Fibroblast of skin of left quadriceps (primary cell): Measurements from ENCODE around the gene PTPRC.

Experiments
- DNase-seq, 2 experiments: peaks; one replicate each; pipeline ENCODE4 v3.0.0-alpha.2; 2013; ENCODE audit warnings: low read depth in 2 of 2

Gene PTPRC

GRCh38 chr1:198699167-198700015 lies 60.6 kb downstream of the PTPRC start:
- DNase-seq, result no peak

- DNase-seq, result no peak
Measured at GRCh38 chr1:198700016-198700392, 61.2 kb downstream of the PTPRC start.

- no peak for DNase-seq
Measured at GRCh38 chr1:198700396-198700795, 61.6 kb downstream of the PTPRC start.

GRCh38 chr1:198701250-198701649 lies 62.4 kb downstream of the PTPRC start:
- DNase-seq, result no peak

GRCh38 chr1:198701766-198702539 lies 63.1 kb downstream of the PTPRC start:
- DNase-seq, result no peak

- DNase-seq, result no peak
Measured at GRCh38 chr1:198708761-198709525, 70.1 kb downstream of the PTPRC start.

GRCh38 chr1:198711837-198712236 lies 73.0 kb downstream of the PTPRC start:
- DNase-seq, result no peak

GRCh38 chr1:198713081-198713480 lies 74.2 kb downstream of the PTPRC start:
- DNase-seq, result peak; percentile 11 to 14

- no peak for DNase-seq
Measured at GRCh38 chr1:198714271-198714670, 75.4 kb downstream of the PTPRC start.

GRCh38 chr1:198716051-198716450 lies 77.2 kb downstream of the PTPRC start:
- no peak for DNase-seq

- DNase-seq, result no peak
Measured at GRCh38 chr1:198717510-198717909, 78.7 kb downstream of the PTPRC start.

- DNase-seq, result no peak
Measured at GRCh38 chr1:198723127-198723526, 84.3 kb downstream of the PTPRC start.

- no peak for DNase-seq
Measured at GRCh38 chr1:198725090-198725489, 86.2 kb downstream of the PTPRC start.

- DNase-seq, result peak; percentile 11 to 12
Measured at GRCh38 chr1:198726455-198726854, 87.6 kb downstream of the PTPRC start.

- DNase-seq, result no peak
Measured at GRCh38 chr1:198729195-198729863, 90.5 kb downstream of the PTPRC start.

- no peak for DNase-seq
Measured at GRCh38 chr1:198730952-198731351, 92.1 kb downstream of the PTPRC start.

- DNase-seq, result no peak
Measured at GRCh38 chr1:198734323-198735008, 95.6 kb downstream of the PTPRC start.

- DNase-seq, result no peak
Measured at GRCh38 chr1:198741744-198742143, 102.9 kb downstream of the PTPRC start.

- DNase-seq, result no peak
Measured at GRCh38 chr1:198747127-198747526, 108.3 kb downstream of the PTPRC start.

GRCh38 chr1:198749279-198749678 lies 110.4 kb downstream of the PTPRC start:
- DNase-seq, result no peak

GRCh38 chr1:198750081-198750480 lies 111.2 kb downstream of the PTPRC start:
- no peak for DNase-seq
